HG02623 (cell line): Measurements from ENCODE around the gene ANXA2.
"Not testable (repeated sequence)": the region's sequence is repeated elsewhere in the genome, so short reads cannot be mapped to it uniquely, and the experiment has no call there.

Experiments
- ATAC-seq: cut with Tn5 transposase; IDR thresholded peaks from one replicate; pipeline ENCODE4 v1.9.1; 2021; ENCODE audit warnings: moderate library complexity; ENCODE audit not compliant: unreplicated experiment

ANXA2 gene

GRCh38 chr15:60372227-60372626 is 25.6 kb downstream of the ANXA2 start:
- ATAC-seq = no peak

GRCh38 chr15:60371175-60372051 is 26.4 kb downstream of the ANXA2 start:
- no peak for ATAC-seq

DNA sequence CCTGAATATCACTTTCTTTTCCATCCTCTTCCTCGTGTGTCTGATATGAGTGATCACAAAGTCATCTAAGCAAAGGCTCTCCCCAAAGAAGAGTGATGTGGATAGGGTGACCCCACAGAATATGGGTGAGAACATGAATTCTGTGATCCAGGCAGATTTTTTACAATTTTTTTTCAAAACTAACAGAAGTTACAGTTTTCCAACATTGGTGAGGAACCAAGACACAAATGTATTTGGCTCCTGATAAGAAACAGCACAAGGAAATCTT is 27.0 kb downstream of the ANXA2 start:
- ATAC-seq = no peak

DNA sequence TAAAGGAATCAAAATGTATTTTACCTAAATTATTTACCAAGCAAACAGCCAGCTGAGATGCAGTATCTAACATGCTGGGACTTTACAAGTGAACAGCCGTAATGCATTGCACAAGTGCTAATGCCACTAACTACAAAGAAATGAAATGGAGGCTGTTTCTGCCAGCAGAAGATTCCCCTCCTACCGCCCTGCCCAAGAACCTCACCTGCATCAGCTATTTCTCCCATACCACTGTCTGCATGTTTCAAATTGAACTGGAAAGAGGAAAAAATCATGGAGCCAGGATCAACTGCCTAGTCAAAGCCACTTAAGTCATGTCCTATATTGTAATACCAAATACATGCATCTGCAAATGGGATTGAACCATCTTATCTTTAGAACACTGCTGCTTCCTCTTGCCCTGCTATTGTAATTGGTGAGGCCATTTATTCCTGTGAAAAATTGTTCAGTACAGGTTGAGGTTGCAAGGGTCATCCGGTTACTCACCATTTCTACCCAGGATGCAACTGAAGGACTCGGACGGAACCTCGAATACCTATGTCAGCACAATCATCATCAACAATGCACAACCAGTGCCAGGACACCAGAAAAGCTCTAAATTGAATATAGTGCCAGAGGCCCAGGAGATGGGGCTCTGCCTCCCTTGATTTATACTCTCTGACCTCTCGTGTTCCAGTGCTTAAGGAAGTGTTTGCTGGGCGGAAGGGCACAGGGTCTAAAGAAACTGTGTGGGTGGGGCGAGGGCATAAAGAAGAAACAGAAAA is 27.5 kb downstream of the ANXA2 start:
- ATAC-seq = no peak

GRCh38 chr15:60369696-60370095 is 28.1 kb downstream of the ANXA2 start:
- no peak for ATAC-seq

DNA sequence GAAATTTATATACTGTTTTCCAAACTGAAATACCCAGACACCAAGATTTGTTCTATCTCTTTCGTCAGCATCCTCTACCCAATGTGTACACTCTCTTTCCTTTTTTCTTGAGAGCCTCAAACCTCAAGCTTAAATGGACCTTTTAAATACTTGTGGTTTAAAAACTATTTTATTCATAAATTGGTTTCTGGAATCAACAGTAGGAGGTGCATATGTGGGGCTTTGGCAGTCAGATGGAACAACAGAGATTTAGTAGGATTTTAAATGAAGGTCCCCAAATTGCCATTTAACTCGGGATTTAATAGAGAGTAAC is 33.2 kb downstream of the ANXA2 start:
- no peak for ATAC-seq

- ATAC-seq = no peak
Measured at GRCh38 chr15:60363903-60364611, 33.7 kb downstream of the ANXA2 start.

DNA sequence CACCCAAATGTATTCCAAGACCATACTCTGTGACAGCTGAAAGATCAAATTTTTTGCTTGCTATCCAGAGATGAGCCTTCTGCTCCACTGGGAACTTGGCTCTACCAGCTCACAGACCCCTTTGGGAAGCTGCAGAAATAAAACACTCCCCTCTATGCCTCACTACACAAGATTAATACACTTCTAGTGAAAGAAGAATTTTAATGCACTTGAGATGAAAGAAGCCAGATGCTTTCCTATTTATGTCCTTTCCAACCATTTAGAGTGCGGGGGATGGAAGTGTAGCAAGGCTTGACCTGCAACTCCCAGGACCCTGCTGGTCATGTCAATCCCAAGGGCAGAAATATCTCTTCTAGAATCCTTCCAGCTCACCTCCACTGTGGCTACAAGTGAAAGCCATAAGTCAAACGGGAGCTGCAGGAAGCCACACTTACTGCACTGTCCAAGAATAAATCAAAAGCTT is 34.7 kb downstream of the ANXA2 start:
- ATAC-seq = no peak

GRCh38 chr15:60362321-60363086 is 35.3 kb downstream of the ANXA2 start:
- ATAC-seq = no peak

GRCh38 chr15:60359738-60360137 is 38.0 kb downstream of the ANXA2 start:
- ATAC-seq = not testable (repeated sequence)

- ATAC-seq = no peak
Measured at GRCh38 chr15:60358935-60359682, 38.7 kb downstream of the ANXA2 start.

DNA sequence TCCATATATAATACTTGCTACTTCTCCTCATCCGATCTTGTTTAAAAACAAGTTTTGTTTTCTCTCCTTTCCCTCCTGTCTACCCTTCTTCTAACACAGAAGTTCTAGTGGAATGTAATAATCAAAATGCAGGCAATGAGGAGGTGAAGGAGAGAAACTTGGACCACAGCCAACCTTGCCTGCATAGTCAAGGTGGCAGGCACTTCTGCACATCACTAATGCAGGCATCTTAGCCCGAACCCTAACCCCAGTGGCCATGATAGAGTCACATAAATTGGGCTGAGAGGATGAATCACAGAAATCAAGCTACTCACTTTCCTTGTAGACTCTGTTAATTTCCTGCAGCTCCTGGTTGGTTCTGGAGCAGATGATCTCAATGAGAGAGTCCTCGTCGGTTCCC is 41.0 kb downstream of the ANXA2 start:
- ATAC-seq = no peak

GRCh38 chr15:60355148-60355857 is 42.5 kb downstream of the ANXA2 start:
- no peak for ATAC-seq

DNA sequence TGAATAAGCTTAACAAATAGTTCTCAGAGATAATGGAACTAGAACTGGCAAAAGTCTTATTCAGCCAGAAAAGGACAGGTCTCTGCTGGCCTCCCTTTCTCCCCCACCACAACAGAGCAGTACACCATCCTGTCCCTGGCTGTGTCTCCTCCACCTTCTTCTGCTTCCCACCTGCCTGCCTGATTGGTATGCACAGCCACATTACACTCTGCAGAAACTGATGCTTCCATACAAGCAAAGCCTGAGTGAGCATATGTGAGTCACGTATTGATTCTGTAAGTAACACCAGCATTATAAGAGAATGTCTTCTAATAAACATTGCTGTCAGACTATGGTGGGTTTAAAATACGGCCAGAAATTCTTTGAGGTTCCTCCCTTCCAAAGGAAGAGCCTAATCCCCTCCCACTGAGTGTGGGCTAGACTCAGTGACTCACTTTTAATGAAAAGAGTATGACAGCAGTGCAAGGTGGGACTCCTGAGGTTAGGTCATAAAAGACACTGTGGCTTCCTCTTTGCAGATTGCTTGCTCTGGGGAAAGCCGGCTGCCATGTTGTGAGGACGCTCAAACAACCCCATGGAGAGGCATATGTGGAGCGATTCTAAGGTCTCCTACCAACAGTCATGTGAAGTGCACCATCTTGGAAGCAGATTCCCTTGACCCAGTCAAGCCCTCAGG is 44.4 kb downstream of the ANXA2 start:
- no peak for ATAC-seq

DNA sequence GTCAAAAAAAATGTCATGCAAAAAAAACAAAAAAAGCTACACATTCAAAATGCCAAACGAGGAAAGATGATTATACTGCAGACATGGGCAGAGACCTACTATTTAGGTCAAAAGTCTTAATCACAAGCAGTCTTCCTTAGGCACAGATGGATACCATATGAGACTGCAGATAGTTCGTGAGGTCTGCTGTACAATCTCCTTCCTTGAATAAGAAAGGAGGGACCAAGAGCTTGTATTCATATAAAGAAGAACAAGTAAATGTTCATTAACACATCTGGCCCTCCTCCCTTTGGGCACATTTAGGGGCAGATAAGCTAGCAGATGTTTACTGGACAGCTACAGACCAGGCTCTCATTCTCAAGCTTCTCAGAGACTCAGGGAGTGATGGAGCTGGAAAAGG is 45.3 kb downstream of the ANXA2 start:
- no peak for ATAC-seq

- no peak for ATAC-seq
Measured at GRCh38 chr15:60351066-60351465, 46.7 kb downstream of the ANXA2 start.

DNA sequence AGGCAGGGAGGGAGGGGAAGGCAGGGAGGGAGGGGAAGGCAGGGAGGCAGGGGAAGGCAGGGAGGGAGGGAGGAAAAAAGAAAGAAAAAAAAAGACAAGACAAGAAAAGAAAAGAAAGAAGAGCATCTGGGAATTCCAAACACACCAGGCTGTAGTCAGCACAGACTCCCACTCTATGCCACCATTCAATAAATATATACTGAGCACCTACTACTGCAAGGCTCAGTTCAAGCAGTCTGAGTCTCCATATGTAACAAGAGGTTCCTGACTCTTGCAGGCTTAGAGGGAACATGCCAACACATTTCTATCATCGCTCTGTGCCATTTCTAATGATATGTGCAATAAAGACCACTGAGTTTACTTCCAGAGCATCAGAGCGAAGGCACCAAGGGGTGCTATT is 47.7 kb downstream of the ANXA2 start:
- no peak for ATAC-seq

GRCh38 chr15:60349589-60349988 is 48.2 kb downstream of the ANXA2 start:
- no peak for ATAC-seq

- no peak for ATAC-seq
Measured at GRCh38 chr15:60347480-60348049, 50.2 kb downstream of the ANXA2 start.
